Common myeloid progenitor, CD34-positive (primary cell): ENCODE results near the gene SLIT3.

Experiments used
- CTCF ChIA-PET: fragments of 350-600 bp; sonication (Branson Sonifier 250); formaldehyde crosslinking; loops from one replicate; lab custom pipeline; 2021; ENCODE audit warnings: antibody characterized with exemption; lab: Charles Lee
- POLR2A ChIA-PET: fragments of 350-600 bp; sonication (Branson Sonifier 250); formaldehyde crosslinking; loops from one replicate; lab custom pipeline; 2021; ENCODE audit warnings: antibody characterized with exemption; lab: Charles Lee
- DNase-seq, 3 donors: peaks; one replicate each; pipeline versions ENCODE4 v3.0.0 to v3.0.0-alpha.2; 2013
- H3K27ac ChIP-seq, 2 experiments: 1 replicate in 1 of 2; 2 replicates in 1 of 2; pipeline ENCODE4 v1.7.0; 2013; ENCODE audit warnings: inconsistent platforms in 2 of 2, low read length in 2 of 2, mild to moderate bottlenecking in 2 of 2, low read depth in 1 of 2, moderate library complexity in 1 of 2; ENCODE audit not compliant: severe bottlenecking in 2 of 2, insufficient read depth in 1 of 2, poor library complexity in 1 of 2
- H3K27me3 ChIP-seq, 5 experiments: replicated peaks in 2 of 5; 1 replicate in 3 of 5; 2 replicates in 2 of 5; pipeline versions ENCODE4 v1.6.1 to v1.7.0; 2013; ENCODE audit warnings: low read length in 4 of 5, mild to moderate bottlenecking in 2 of 5, moderate library complexity in 2 of 5, inconsistent platforms in 1 of 5; ENCODE audit not compliant: insufficient read depth in 5 of 5, control insufficient read depth in 4 of 5
- H3K36me3 ChIP-seq, 4 experiments: 1 replicate in 2 of 4; 2 replicates in 2 of 4; pipeline versions ENCODE4 v1.6.1 to v1.7.0; 2013; ENCODE audit warnings: low read length in 3 of 4, control low read depth in 1 of 4, mild to moderate bottlenecking in 1 of 4; ENCODE audit not compliant: control insufficient read depth in 4 of 4, insufficient read depth in 4 of 4
- H3K4me1 ChIP-seq, 4 experiments: 1 replicate in 3 of 4; 2 replicates in 1 of 4; pipeline versions ENCODE4 v1.6.1 to v1.7.1; 2013; ENCODE audit warnings: low read length in 3 of 4, mild to moderate bottlenecking in 3 of 4, control low read depth in 1 of 4, inconsistent platforms in 1 of 4, moderate library complexity in 1 of 4; ENCODE audit not compliant: control insufficient read depth in 4 of 4, insufficient read depth in 4 of 4; ENCODE audit errors: control extremely low read depth in 1 of 4
- H3K4me3 ChIP-seq, 7 experiments: 1 replicate in 4 of 7; 2 replicates in 3 of 7; pipeline versions ENCODE4 v1.5.1 to v1.7.0; 2013; ENCODE audit warnings: mild to moderate bottlenecking in 7 of 7, low read length in 6 of 7, moderate library complexity in 6 of 7, inconsistent platforms in 2 of 7, low read depth in 2 of 7, control low read depth in 1 of 7; ENCODE audit not compliant: insufficient read depth in 4 of 7, control insufficient read depth in 1 of 7; ENCODE audit errors: extremely low read depth in 1 of 7
- H3K9me3 ChIP-seq, 5 experiments: 1 replicate in 4 of 5; 2 replicates in 1 of 5; pipeline versions ENCODE4 v1.6.1 to v1.7.1; 2013; ENCODE audit warnings: low read length in 4 of 5, mild to moderate bottlenecking in 2 of 5, inconsistent platforms in 1 of 5, low read depth in 1 of 5, moderate library complexity in 1 of 5; ENCODE audit not compliant: control insufficient read depth in 4 of 5, insufficient read depth in 2 of 5; ENCODE audit errors: control extremely low read depth in 1 of 5
- WGBS: methylation state at CpG from one replicate; pipeline ENCODE4 v1.1.5; 2013; ENCODE audit not compliant: insufficient coverage; 5-methylcytosine and 5-hydroxymethylcytosine counted together

The SLIT3 gene

DNA sequence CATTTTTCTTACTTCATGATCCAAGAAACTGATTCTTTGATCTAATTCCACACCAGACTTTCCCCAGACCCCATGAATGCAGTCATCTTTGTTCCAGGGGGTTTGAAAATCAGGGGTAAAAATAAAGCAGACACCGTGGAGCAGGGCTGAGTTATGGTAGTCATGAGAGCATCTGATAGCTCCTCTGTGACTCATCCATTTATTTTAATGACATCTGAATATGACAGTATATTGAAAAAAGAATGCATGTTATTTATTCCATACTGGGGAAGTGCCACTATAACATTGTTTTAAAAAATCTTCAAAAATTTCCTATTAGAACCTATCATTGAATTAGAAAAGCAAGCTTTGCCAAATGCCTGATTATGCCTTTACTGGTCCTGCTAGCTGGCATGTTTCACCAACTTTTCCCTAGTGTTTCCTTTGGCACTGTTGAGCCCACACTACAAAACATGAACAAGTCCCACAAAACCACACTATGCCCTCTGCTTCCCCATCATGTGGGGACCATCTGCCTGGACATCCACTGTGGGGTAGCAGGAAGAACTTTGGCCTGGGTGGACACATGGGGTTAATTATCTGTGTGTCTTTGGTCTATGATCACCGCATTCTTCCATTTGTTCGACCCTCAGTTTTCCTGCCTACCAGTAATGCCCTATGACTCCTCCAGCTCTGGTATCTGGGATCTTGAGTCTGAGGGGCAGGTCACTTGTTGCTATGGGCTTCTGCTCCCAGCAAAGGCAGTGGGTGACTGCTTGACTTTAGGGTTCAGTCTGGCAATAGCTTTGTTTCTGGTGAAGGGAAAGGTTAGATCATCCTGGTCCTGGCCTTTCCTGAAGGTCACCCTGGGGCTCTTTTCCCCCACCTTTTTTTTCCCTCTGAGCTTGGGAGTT is 639.1 kb downstream of the SLIT3 start:
- Histone ChIP-seq H3K4me1 (no peaks in the 10 kb centered on the region), H3K9me3 (no peaks in the 10 kb centered on the region), H3K4me3 (no peak overlapping the region), H3K27ac (no peak overlapping the region), H3K36me3 (no peaks in the 10 kb centered on the region), H3K27me3 (peaks cover 0 to 2% (median 0%) of the 10 kb centered on the region in 5 experiments)
- WGBS, result 100% methylated on average over 1 of the region's 3 CpGs
- DNase-seq, result no peak
- POLR2A ChIA-PET, result no interaction called here
- CTCF ChIA-PET, result no interaction called here

GRCh38 chr5:168660691-168661090 is 640.2 kb downstream of the SLIT3 start:
- ChIA-PET CTCF (no interaction called here), POLR2A (no interaction called here)
- Histone ChIP-seq H3K27ac (no peak overlapping the region), H3K4me3 (no peak overlapping the region), H3K4me1 (no peaks in the 10 kb centered on the region), H3K36me3 (no peaks in the 10 kb centered on the region), H3K27me3 (peaks cover 0 to 2% (median 0%) of the 10 kb centered on the region in 5 experiments), H3K9me3 (no peaks in the 10 kb centered on the region)
- 93% methylated on average over 4 of the region's 4 CpGs for WGBS
- no peak for DNase-seq

GRCh38 chr5:168659286-168659847 is 641.6 kb downstream of the SLIT3 start:
- H3K9me3 ChIP-seq, result no peaks in the 10 kb centered on the region
- ChIA-PET CTCF (no interaction called here), POLR2A (no interaction called here)

DNA sequence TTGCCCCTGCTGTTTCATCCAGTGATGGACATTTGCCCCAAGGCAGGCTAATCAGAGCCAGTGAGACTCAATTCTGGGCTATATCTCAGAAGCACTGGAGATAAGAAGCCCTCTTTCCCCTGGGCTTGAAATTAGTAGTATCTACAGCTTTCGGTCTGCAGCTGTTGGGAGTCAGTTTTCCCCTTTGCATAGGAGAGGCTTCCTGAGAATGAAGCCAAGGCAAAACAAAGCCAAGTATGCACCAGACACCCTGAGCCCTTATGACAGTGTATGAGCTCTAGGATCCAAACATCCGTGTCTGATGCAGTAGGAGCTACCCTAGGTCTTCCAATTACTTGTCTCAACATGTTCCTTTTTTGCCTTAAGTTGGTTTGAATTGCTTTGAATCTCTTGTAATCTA is 642.5 kb downstream of the SLIT3 start:
- POLR2A ChIA-PET, result no interaction called here
- H3K9me3 ChIP-seq, result no peaks in the 10 kb centered on the region
- H3K27me3 ChIP-seq, result peaks cover 0 to 2% (median 0%) of the 10 kb centered on the region in 5 experiments
- CTCF ChIA-PET, result no interaction called here
- no peaks in the 10 kb centered on the region for H3K36me3 ChIP-seq
- H3K27ac ChIP-seq, result no peak overlapping the region
- H3K4me1 ChIP-seq, result peaks cover 0 to 3% (median 0%) of the 10 kb centered on the region in 4 experiments
- H3K4me3 ChIP-seq, result no peak overlapping the region
- no peak for DNase-seq
- WGBS, result 92% methylated on average over 2 of the region's 2 CpGs

More at GRCh38 chr5:168659286-168659847, 641.6 kb downstream of the SLIT3 start:
- Histone ChIP-seq H3K27ac (no peak overlapping the region), H3K27me3 (peaks cover 0 to 2% (median 0%) of the 10 kb centered on the region in 5 experiments), H3K4me1 (no peaks in the 10 kb centered on the region), H3K36me3 (no peaks in the 10 kb centered on the region), H3K4me3 (no peak overlapping the region)
- 99% methylated on average over 4 of the region's 5 CpGs for WGBS
- DNase-seq, result no peak

GRCh38 chr5:168656633-168657032 is 644.3 kb downstream of the SLIT3 start:
- peaks cover 0 to 3% (median 0%) of the 10 kb centered on the region in 4 experiments for H3K4me1 ChIP-seq
- DNase-seq, result no peak
- no peak overlapping the region for H3K4me3 ChIP-seq
- no peaks in the 10 kb centered on the region for H3K36me3 ChIP-seq
- peaks cover 0 to 2% (median 0%) of the 10 kb centered on the region in 5 experiments for H3K27me3 ChIP-seq
- ChIA-PET CTCF (interaction anchor here (1.1 kb wide), 1 partner anchor 53 kb away, joined by 3 read pairs; no protein-coding TSS in a partner anchor), POLR2A (no interaction called here)
- no peak overlapping the region for H3K27ac ChIP-seq
- WGBS, result 92% methylated on average over 3 of the region's 3 CpGs
- no peaks in the 10 kb centered on the region for H3K9me3 ChIP-seq

GRCh38 chr5:168655316-168655715 is 645.6 kb downstream of the SLIT3 start:
- ChIA-PET CTCF (interaction anchor here (0.6 kb wide), 1 partner anchor 282 kb away, joined by 3 read pairs; no protein-coding TSS in a partner anchor), POLR2A (interaction anchor here (0.6 kb wide), 1 partner anchor 134 kb away, joined by 3 read pairs; no protein-coding TSS in a partner anchor)
- Histone ChIP-seq H3K4me3 (no peak overlapping the region), H3K4me1 (peaks cover 0 to 3% (median 0%) of the 10 kb centered on the region in 4 experiments), H3K36me3 (no peaks in the 10 kb centered on the region), H3K27ac (no peak overlapping the region), H3K9me3 (no peaks in the 10 kb centered on the region), H3K27me3 (peaks cover 0 to 2% (median 0%) of the 10 kb centered on the region in 5 experiments)
- WGBS, result no CpG with 5 or more reads among the region's 5 CpGs
- no peak for DNase-seq
